ENCODE measurements around the gene PRDM16. TPM values are rescaled to one million over a fixed set of nuclear protein-coding genes. Genes with fewer than 3 reads are reported as not detected.

Gene PRDM16
- total RNA-seq, 1 experiment from 2014 or later, result 0.17 TPM

- H3K27ac Mint-ChIP-seq, result no peak overlapping the region
Observed at GRCh38 chr1:3053986-3054385, 15.0 kb upstream of the PRDM16 start.

More at GRCh38 chr1:3053986-3054385, 15.0 kb upstream of the PRDM16 start:
- Mint-ChIP-seq H3K27me3 (ENCODE audit: low read depth) (peaks cover 33% of the 10 kb centered on the region), H3K4me1 (no peaks in the 10 kb centered on the region), H3K9me3 (peaks cover 4 to 32% of the 10 kb centered on the region in 2 experiments), H3K4me3 (no peak overlapping the region), H3K36me3 (ENCODE audit: insufficient read depth in 1 of 3, low read depth in 3 of 3) (peaks cover 0 to 5% (median 0%) of the 10 kb centered on the region in 3 experiments; a peak in 3 of 7 replicates)
- Histone ChIP-seq H4K20me1 (ENCODE audit: control insufficient read depth, insufficient read depth, insufficient read length) (no peaks in the 10 kb centered on the region), H3T11ph (ENCODE audit: low read length) (no peak overlapping the region), H3K4me2 (ENCODE audit: insufficient read depth, insufficient read length, low read length) (no peak overlapping the region), H3K4me1 (ENCODE audit: insufficient read depth, low read length) (no peaks in the 10 kb centered on the region), H3K56ac (ENCODE audit: insufficient read length, low read depth, low read length) (no peak overlapping the region), H3K9me3 (ENCODE audit: control insufficient read depth, low read depth, low read length) (peaks cover 8% of the 10 kb centered on the region), H3K14ac (ENCODE audit: insufficient read depth, low read length) (no peak overlapping the region), H3K9ac (ENCODE audit: extremely low read depth, insufficient read length, low read length) (no peak overlapping the region), H3K27me3 (ENCODE audit: insufficient read depth, low read length) (no peaks in the 10 kb centered on the region; the same call in 1 of the 2 replicates), H3K23me2 (ENCODE audit: insufficient read length, low read depth, low read length, poor library complexity, severe bottlenecking) (no peaks in the 10 kb centered on the region), H3K79me2 (ENCODE audit: insufficient read depth, low read length) (no peaks in the 10 kb centered on the region), H2BK5ac (ENCODE audit: insufficient read length, low read length) (no peak overlapping the region), H2BK20ac (ENCODE audit: low read depth, low read length, poor library complexity, severe bottlenecking) (no peak overlapping the region), H3K4ac (ENCODE audit: low read depth, low read length) (no peak overlapping the region), H3K18ac (ENCODE audit: insufficient read length, low read depth, low read length) (no peak overlapping the region), H2BK12ac (ENCODE audit: insufficient read length, low read depth, low read length) (no peak overlapping the region), H4K91ac (ENCODE audit: insufficient read length, low read depth, low read length) (no peak overlapping the region), H3K23ac (ENCODE audit: insufficient read length, low read depth, low read length) (no peak overlapping the region), H4K8ac (replicated peaks; ENCODE audit: insufficient read length, low read depth, low read length) (no peak overlapping the region), H3K27ac (ENCODE audit: insufficient read length, low read depth, low read length) (no peak overlapping the region), H2AK5ac (ENCODE audit: insufficient read length, low read length) (no peak overlapping the region), H2AFZ (ENCODE audit: low read length) (no peak overlapping the region), H2BK15ac (ENCODE audit: low read depth, low read length) (no peak overlapping the region), H2BK120ac (ENCODE audit: low read depth, low read length, poor library complexity, severe bottlenecking) (no peak overlapping the region), H4K5ac (ENCODE audit: insufficient read length, low read depth, low read length) (no peak overlapping the region), H3K79me1 (ENCODE audit: insufficient read depth, low read depth, low read length, poor library complexity, severe bottlenecking) (no peaks in the 10 kb centered on the region)
- DNase-seq, result no peak
- TF ChIP-seq CTCF (conservative IDR thresholded peaks at IDR 0.05), result no peak
- no CpG with 5 or more reads among the region's 6 CpGs for WGBS (ENCODE audit: extremely low coverage, insufficient read length, low lambda C conversion rate)

Data from H9 (cell line).